HG02759 (cell line): Measurements from ENCODE around the gene ELFN2.

Experiments used
- ATAC-seq: cut with Tn5 transposase; IDR thresholded peaks from one replicate; pipeline ENCODE4 v1.9.1; 2021; ENCODE audit warnings: mild to moderate bottlenecking, moderate library complexity; ENCODE audit not compliant: unreplicated experiment

Gene ELFN2

DNA sequence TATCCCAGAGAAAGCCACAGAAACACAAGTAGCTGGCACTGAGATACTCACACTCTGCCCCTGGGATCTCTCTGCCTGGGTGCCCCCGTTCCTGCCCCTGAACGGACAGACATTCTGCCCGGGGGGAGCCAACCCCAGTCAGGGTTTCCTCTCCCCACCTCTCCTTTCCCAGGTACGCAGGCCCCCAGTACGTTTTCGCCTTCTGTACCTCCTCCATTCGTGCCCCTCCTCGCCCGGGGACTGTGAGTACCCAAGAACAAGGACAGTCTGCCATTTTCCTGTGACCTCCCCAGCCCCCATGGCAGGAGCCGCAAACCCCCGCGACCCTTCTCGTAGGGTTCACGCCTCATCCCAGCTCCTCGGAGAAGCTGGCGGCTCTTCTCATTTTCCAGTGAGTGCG lies 29.1 kb upstream of the ELFN2 start:
- ATAC-seq: no peak

DNA sequence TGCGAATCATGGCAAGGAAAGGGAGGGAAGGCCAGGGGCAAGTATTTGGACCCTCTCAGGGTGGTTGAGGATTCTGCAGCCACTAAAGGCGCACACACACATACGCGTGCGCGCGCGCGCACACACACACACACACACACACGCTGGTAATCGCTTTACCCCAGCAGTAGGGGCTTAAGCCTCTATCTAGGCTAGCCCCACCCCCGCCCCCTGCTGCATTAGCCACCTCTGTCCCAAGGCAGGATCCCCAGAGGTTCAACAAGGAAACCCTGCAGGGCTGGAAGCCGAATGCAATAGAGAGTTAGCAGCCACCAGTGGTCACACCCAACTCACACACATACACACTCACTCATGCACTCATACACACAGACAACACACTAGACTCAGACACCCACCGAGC lies 28.6 kb upstream of the ELFN2 start:
- ATAC-seq: no peak

GRCh38 chr22:37454857-37455686 lies 27.8 kb upstream of the ELFN2 start:
- no peak for ATAC-seq

- no peak for ATAC-seq
Measured at GRCh38 chr22:37453696-37454095, 26.4 kb upstream of the ELFN2 start.

DNA sequence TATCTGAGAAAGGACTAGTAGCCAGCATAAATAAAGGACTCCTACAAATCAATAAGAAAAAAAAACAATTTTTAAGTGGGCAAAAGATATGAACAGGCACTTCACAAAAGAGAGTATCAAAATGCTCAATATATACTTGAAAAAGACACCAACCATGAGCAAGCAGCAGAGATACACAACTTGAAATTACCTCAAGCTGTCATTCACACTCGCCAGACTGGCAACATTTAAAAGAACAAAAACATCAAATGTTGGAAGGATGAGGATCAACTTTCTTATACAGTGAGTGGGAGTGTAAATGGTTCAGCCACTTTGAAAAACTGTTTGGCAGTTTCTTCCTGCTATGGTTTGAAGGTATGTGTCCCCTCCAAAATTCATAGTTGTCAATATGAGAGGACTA lies 23.9 kb upstream of the ELFN2 start:
- ATAC-seq: no peak

DNA sequence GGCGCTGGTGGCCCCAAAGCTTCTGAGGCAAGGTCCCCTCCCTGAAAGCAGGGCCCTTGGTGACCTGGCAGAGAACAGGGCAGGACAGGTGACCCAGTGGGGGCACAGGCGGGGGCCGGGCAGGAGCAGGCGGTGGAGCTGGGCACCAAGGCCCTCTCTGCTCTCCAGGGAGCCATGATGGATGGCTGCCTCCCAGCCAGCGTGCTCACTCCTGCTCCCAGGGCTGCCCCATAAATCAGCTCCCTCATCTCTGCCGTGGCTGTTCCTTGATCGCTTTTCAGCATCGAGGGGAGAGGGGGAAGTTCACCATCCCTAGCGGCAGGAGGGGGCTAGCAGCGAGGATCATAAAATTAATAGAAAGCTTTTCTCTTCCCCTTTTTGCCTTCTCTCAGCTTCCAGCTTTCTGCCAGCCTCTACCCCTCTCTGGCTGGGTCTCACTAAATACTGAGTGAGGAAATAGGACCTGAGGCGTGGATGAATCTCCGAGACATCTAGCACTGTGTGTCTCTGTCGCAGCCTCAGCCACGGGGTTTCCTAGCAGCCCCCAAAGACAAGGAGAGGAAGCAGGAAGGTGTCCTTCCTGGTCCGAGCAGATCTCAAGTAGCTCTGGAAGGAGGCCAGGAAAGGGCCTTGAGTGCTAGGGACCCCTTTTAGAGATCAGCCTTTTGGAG lies 22.2 kb upstream of the ELFN2 start:
- ATAC-seq: no peak

DNA sequence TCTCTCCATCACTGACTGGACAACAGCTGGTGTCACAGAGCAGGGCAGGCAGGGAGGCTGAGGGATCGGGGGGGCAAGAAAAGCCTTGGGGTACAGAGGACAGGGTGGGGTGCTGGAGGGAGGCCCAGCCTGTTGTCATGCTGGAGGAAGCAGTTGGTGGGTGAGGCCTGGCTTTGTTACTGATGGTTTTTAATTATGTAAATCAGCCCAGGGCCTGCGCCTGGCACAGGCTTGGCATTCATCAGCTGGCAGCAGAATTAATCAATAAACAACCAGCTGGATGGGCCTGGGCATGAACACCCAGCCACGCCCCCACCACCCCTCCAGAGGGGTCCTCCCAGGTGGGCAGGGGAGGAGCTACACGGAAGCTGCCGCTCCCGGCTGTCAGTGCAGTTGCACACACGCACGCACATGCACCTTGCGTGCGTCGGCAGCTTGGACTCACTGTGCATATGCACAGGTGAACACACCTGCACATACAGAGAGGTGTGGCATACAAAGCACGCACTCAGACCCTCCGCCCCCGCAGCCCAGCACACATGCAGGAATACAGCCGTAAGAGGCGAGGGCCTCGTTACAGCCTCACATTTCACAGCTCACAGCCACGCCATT lies 21.3 kb upstream of the ELFN2 start:
- ATAC-seq: no peak

GRCh38 chr22:37445501-37445900 lies 18.2 kb upstream of the ELFN2 start:
- no peak for ATAC-seq

DNA sequence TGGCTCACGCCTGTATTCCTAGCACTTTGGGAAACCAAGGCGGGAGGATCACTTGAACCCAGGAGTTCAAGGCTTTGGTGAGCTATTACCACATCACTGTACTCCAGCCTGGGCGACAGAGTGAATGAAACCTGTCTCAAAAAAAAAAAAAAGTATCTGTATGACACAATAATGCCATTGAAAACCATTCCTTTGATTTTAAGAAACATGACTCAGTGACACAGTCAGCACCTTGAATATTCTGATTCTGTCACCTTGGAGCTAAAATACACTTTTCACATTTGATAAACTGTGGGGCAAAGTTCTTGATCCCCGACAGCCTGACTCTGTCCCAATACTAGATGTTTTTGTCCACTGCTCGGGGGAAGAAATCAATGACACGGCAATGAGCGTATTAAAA lies 16.7 kb upstream of the ELFN2 start:
- ATAC-seq: no peak

GRCh38 chr22:37443086-37443485 lies 15.8 kb upstream of the ELFN2 start:
- no peak for ATAC-seq

DNA sequence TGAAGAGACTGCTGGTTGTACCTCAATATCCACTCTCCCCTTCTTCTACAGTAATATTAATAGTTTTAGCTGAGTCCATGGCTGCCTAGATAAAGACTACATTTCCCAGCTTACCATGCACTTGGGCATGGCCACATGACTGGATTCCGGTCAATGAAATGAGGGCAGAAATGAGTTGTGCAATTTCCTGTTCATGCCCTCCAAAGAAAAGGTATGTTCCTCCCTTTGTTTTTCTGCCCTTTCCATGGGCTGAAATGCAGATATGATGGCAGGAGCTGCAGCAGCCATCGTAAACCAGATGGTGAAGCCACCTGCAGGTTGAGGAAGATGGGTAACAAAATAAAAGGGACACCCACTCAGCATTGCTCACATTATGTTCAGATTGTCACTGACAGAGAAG lies 15.3 kb upstream of the ELFN2 start:
- ATAC-seq: no peak

GRCh38 chr22:37442135-37442534 lies 14.9 kb upstream of the ELFN2 start:
- ATAC-seq: no peak

DNA sequence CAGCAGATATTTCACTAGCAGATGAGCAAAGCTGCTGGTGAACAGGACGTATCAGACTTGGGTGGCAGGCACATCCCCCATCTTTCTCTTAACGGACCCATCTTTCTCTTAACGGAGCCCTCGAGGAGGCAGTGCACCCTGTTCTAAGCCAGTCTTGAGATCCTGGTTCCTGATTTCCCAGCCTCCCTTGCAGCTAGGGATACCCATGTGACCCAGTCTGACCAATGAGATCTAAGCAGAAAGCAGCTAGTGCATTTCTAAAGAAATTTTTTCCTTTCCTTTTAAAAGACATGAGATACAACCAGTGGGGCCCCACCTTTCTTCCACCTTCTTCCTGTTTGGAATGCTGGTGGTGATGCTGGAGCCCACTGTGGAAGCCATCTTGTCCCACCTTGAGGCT lies 13.6 kb upstream of the ELFN2 start:
- no peak for ATAC-seq

GRCh38 chr22:37439347-37439746 lies 12.1 kb upstream of the ELFN2 start:
- ATAC-seq: no peak

DNA sequence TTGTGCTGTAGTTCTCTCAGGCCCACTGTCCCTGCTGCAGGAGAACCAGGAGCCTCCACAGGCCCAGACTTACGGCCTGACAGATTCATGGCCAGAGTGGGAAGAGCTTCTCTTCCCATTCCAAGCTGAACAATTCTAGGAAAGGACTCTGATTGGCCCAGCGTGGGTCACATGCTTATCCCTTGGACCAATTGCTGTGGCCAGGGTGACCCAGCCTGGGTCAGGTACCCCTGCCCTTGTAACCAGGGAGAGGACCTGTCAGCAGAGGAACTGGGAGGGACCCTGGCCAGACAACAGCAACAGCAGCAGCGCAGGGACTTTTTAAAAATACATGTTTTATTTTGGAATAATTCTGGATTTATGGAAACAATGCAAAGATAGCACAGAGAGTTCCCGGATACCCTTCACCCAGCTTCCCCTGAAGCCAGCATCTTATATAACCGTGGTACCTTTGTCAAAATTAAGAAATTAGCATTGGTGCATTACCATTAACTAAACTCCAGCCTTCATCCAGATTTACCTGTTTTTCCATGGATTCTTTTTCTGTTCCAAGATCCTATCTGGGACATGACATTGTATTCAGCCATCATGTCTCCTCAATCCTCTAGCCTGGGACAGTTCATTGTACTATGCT lies 8.8 kb upstream of the ELFN2 start:
- ATAC-seq: no peak

- no peak for ATAC-seq
Measured at GRCh38 chr22:37433786-37434185, 6.5 kb upstream of the ELFN2 start.

- no peak for ATAC-seq
Measured at GRCh38 chr22:37432708-37433054, 5.4 kb upstream of the ELFN2 start.

DNA sequence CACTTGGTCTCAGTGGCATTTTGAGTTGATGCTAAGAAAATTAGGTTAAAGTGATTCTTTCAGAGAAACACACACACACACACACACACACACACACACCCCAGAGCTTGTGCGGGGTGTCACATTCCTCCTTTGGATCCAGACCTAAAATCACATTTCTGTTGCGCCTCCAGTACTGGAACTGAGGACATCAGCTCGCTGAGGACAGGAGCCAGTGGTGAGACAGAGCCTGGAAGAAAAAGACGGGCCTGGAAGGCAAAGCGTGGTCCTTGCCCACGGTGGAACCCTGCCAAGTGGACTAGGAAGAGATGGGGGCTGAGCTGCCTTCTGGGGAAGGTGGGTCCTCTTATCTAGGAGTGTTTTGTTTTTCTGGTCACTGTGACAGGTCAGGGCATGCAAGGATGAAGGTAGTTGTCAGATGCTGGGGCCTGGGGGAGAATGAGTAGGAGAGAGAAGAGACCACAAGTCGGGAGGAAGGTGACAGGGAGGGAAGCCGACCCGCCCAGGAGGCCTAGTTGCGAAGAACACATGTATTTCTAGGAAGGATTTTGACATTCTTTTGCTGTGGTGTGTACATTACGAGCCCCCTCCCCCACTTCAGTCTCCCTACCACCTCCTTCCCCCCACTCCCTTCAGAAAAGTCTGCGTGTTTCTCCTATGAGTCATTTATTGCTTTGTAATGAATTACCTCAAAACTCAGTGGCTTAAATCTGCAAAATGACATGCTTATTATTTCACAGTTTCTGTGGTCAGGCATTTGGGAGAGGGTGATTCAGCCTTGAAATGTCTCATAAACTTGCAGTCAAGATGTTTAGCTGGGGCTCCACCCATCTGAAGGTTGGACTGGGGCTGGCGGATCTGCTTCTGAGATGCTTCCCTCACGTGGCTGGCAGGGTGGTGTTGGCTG lies 4.8 kb upstream of the ELFN2 start:
- ATAC-seq: no peak

- ATAC-seq: no peak
Measured at GRCh38 chr22:37431366-37431765, 4.1 kb upstream of the ELFN2 start.

GRCh38 chr22:37430941-37431340 lies 3.7 kb upstream of the ELFN2 start:
- no peak for ATAC-seq
